Caco-2 (cell line): Measurements from ENCODE around the gene OR13C3. TPM values are rescaled to one million over a fixed set of nuclear protein-coding genes. Genes with fewer than 3 reads are reported as not detected.

ENCODE experiments used
- BruUV-seq: library from RNA; stranded (reverse); fragments of 400-500 nt; replicated peaks from 2 replicates; lab custom pipeline; 2021; lab: Mats Ljungman, UMichigan
- CTCF ChIA-PET: fragments of 300-600 bp; sonication (Branson Sonifier 250); formaldehyde crosslinking; loops from one replicate; lab custom pipeline; 2022; ENCODE audit warnings: antibody characterized with exemption; lab: Charles Lee
- POLR2A ChIA-PET: fragments of 300-600 bp; sonication (Branson Sonifier 250); formaldehyde crosslinking; loops from one replicate; lab custom pipeline; 2022; ENCODE audit warnings: antibody characterized with exemption; lab: Charles Lee
- DNase-seq, 2 experiments: peaks; one replicate each; pipeline versions ENCODE4 v3.0.0 to v3.0.0-alpha.2; 2020 to 2022
- H3K27me3 ChIP-seq: replicated peaks from 2 replicates; pipeline ENCODE4 v1.6.0; 2011; ENCODE audit warnings: low read length; ENCODE audit not compliant: control insufficient read depth, insufficient read depth
- H3K36me3 ChIP-seq: 2 replicates; pipeline ENCODE4 v1.5.1; 2011; ENCODE audit warnings: low read length; ENCODE audit not compliant: control insufficient read depth, insufficient read depth
- H3K4me1 ChIP-seq: fragments of 250-450 bp; sonication (Bioruptor Pico); 2 replicates; pipeline ENCODE4 v1.5.1; 2020; ENCODE audit warnings: mild to moderate bottlenecking
- H3K4me3 ChIP-seq: 2 replicates; pipeline ENCODE4 v1.5.1; 2011; ENCODE audit warnings: low read depth, mild to moderate bottlenecking, control low read depth, low read length
- H3K9me3 ChIP-seq: fragments of 250-450 bp; sonication (Bioruptor Pico); 2 replicates; pipeline ENCODE4 v1.5.1; 2020; ENCODE audit warnings: mild to moderate bottlenecking, moderate library complexity
- H3K27ac Mint-ChIP-seq: one replicate; pipeline ENCODE4 v1.8.0; 2022; ENCODE audit warnings: mixed read lengths; ENCODE audit not compliant: unreplicated experiment
- H3K27me3 Mint-ChIP-seq: one replicate; pipeline ENCODE4 v1.8.0; 2022; ENCODE audit warnings: mixed read lengths; ENCODE audit not compliant: insufficient read depth, unreplicated experiment
- H3K36me3 Mint-ChIP-seq: one replicate; pipeline ENCODE4 v1.8.0; 2022; ENCODE audit warnings: mild to moderate bottlenecking, mixed read lengths; ENCODE audit not compliant: insufficient read depth, unreplicated experiment
- H3K4me1 Mint-ChIP-seq: one replicate; pipeline ENCODE4 v1.8.0; 2022; ENCODE audit warnings: low read depth, mixed read lengths; ENCODE audit not compliant: unreplicated experiment
- H3K4me3 Mint-ChIP-seq: one replicate; pipeline ENCODE4 v1.8.0; 2022; ENCODE audit warnings: mild to moderate bottlenecking, moderate library complexity, mixed read lengths; ENCODE audit not compliant: unreplicated experiment
- H3K9me3 Mint-ChIP-seq: one replicate; pipeline ENCODE4 v1.8.0; 2022; ENCODE audit warnings: mixed read lengths; ENCODE audit not compliant: unreplicated experiment
- CTCF ChIP-seq, 2 experiments: fragments of 200-600 bp in 1 of 2; IDR thresholded peaks; 1 replicate in 1 of 2; 2 replicates in 1 of 2; pipeline versions ENCODE4 v1.5.1 to v1.8.0; 2011 to 2022; ENCODE audit warnings: antibody characterized with exemption in 1 of 2, control low read depth in 1 of 2, inconsistent platforms in 1 of 2, low read depth in 1 of 2, low read length in 1 of 2, mild to moderate bottlenecking in 1 of 2, moderate library complexity in 1 of 2; ENCODE audit not compliant: insufficient read depth in 1 of 2, severe bottlenecking in 1 of 2, unreplicated experiment in 1 of 2
- intact Hi-C: fragments of 100-400 bp; cut with micrococcal nuclease; formaldehyde crosslinking; loops from one replicate; pipeline ENCODE4 v1.10.0; 2022; ENCODE audit not compliant: unreplicated experiment
- total RNA-seq: library from RNA; stranded (reverse); gene quantifications from 2 replicates; pipeline ENCODE4 v1.2.3, GENCODE V29; 2022

Gene OR13C3
- total RNA-seq, 1 experiment from 2014 or later, result not detected

- BruUV-seq, result no TSS peak
- no peaks in the 10 kb centered on the region for H3K9me3 ChIP-seq
- no peak overlapping the region for H3K27ac Mint-ChIP-seq
- ChIA-PET CTCF (interaction anchor here (0.7 kb wide), 1 partner anchor 17 kb away, joined by 3 read pairs; no protein-coding TSS in a partner anchor), POLR2A (no interaction called here)
- H3K4me1 Mint-ChIP-seq, result no peaks in the 10 kb centered on the region
- H3K36me3 Mint-ChIP-seq, result no peaks in the 10 kb centered on the region
- H3K27me3 Mint-ChIP-seq, result no peaks in the 10 kb centered on the region
- no peaks in the 10 kb centered on the region for H3K4me1 ChIP-seq
- H3K4me3 ChIP-seq, result no peak overlapping the region
- no peak for TF ChIP-seq CTCF (IDR thresholded peaks at IDR 0.05; ENCODE audit: insufficient read depth in 1 of 2, low read depth in 1 of 2, low read length in 1 of 2, severe bottlenecking in 1 of 2, unreplicated experiment in 1 of 2)
- DNase-seq, result no peak
- intact Hi-C loops, result no loop called here
- no peaks in the 10 kb centered on the region for H3K36me3 ChIP-seq
- no peak overlapping the region for H3K4me3 Mint-ChIP-seq
- no peaks in the 10 kb centered on the region for H3K27me3 ChIP-seq
- peaks cover 3% of the 10 kb centered on the region for H3K9me3 Mint-ChIP-seq
Measured at GRCh38 chr9:104564358-104564757, 27.7 kb upstream of the OR13C3 start.

GRCh38 chr9:104556830-104557634 is 20.4 kb upstream of the OR13C3 start:
- DNase-seq, result peak; percentile 2 to 31
- Mint-ChIP-seq H3K4me1 (no peaks in the 10 kb centered on the region), H3K27me3 (no peaks in the 10 kb centered on the region), H3K27ac (no peak overlapping the region), H3K9me3 (peaks cover 16% of the 10 kb centered on the region), H3K36me3 (no peaks in the 10 kb centered on the region), H3K4me3 (no peak overlapping the region)
- no peaks in the 10 kb centered on the region; the same call in 1 of the 2 replicates for H3K9me3 ChIP-seq
- H3K4me3 ChIP-seq, result no peak overlapping the region
- no peaks in the 10 kb centered on the region for H3K27me3 ChIP-seq
- no TSS peak for BruUV-seq
- POLR2A ChIA-PET, result no interaction called here
- H3K36me3 ChIP-seq, result no peaks in the 10 kb centered on the region
- no peaks in the 10 kb centered on the region for H3K4me1 ChIP-seq
- TF ChIP-seq CTCF (IDR thresholded peaks at IDR 0.05; ENCODE audit: insufficient read depth in 1 of 2, low read depth in 1 of 2, low read length in 1 of 2, severe bottlenecking in 1 of 2, unreplicated experiment in 1 of 2), result no peak
- CTCF ChIA-PET, result no interaction called here
- intact Hi-C loops, result no loop called here

GRCh38 chr9:104555521-104555920 is 18.9 kb upstream of the OR13C3 start:
- intact Hi-C loops, result no loop called here
- CTCF ChIA-PET, result no interaction called here

More at GRCh38 chr9:104555521-104555920, 18.9 kb upstream of the OR13C3 start:
- Mint-ChIP-seq H3K27ac (no peak overlapping the region), H3K9me3 (peaks cover 16% of the 10 kb centered on the region), H3K4me3 (no peak overlapping the region), H3K36me3 (no peaks in the 10 kb centered on the region), H3K4me1 (no peaks in the 10 kb centered on the region), H3K27me3 (no peaks in the 10 kb centered on the region)
- H3K36me3 ChIP-seq, result no peaks in the 10 kb centered on the region
- H3K4me1 ChIP-seq, result no peaks in the 10 kb centered on the region
- no peak for DNase-seq
- no peak overlapping the region for H3K4me3 ChIP-seq
- H3K9me3 ChIP-seq, result no peaks in the 10 kb centered on the region; the same call in 1 of the 2 replicates
- POLR2A ChIA-PET, result no interaction called here
- H3K27me3 ChIP-seq, result no peaks in the 10 kb centered on the region
- no peak for TF ChIP-seq CTCF (IDR thresholded peaks at IDR 0.05; ENCODE audit: insufficient read depth in 1 of 2, low read depth in 1 of 2, low read length in 1 of 2, severe bottlenecking in 1 of 2, unreplicated experiment in 1 of 2)
- no TSS peak for BruUV-seq
